Measurements from ENCODE around the gene NDUFB11. TPM values are rescaled to one million over a fixed set of nuclear protein-coding genes. Genes with fewer than 3 reads are reported as not detected.

The NDUFB11 gene
- total and polyA plus RNA-seq, 2 donors (not counting 3 experiments of a cell fraction or from before 2014, with no cell fraction given), result 65.2 to 88.0 TPM

DNA sequence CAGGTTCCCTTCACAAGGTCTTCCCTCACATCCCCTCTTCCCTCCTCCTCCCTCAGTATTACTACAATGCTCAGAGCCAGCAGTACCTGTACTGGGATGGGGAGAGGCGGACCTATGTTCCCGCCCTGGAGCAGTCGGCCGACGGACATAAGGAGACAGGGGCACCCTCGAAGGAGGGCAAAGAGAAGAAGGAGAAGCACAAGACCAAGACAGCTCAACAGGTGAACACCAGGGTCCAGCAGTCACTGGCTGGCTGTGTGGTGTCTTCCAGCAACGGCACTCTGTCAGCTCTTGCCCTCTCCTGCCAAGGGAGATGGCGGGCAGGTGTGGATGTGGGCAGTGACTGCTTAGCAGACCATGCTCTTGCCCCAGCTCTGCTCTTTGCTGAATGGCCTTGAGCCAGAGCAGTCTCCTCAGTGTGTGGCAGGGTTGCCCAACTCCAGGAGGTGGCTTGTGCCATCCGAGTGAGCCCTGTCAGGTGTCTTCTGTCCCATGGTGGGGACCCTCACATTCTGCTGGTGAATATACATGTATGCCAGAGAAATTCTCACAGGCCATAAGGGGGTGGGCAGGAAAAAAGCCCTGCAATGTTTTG is 37.7 kb upstream of the NDUFB11 start:
- no peaks in the 10 kb centered on the region for H3K79me2 ChIP-seq (ENCODE audit: control insufficient read depth, insufficient read depth, low read length)
- H3K36me3 ChIP-seq (ENCODE audit: control insufficient read depth in 2 of 2, extremely low read depth in 1 of 2, insufficient read depth in 2 of 2, low read length in 2 of 2), result peaks cover 0 to 44% of the 10 kb centered on the region in 2 experiments
- ChIA-PET CTCF (no interaction called here), POLR2A (no interaction called here)
- no peaks in the 10 kb centered on the region for H3K4me1 ChIP-seq (ENCODE audit: control insufficient read depth, extremely low read depth, insufficient read depth, low read length)
- H3K9ac ChIP-seq (replicated peaks; ENCODE audit: extremely low read depth, insufficient read depth, low read length), result no peak overlapping the region
- H3K27ac ChIP-seq (ENCODE audit: insufficient read depth, low read depth, low read length), result no peak overlapping the region
- H3K27me3 ChIP-seq (ENCODE audit: control insufficient read depth in 2 of 2, insufficient read depth in 2 of 2, low read length in 2 of 2), result no peaks in the 10 kb centered on the region
- H4K20me1 ChIP-seq (replicated peaks; ENCODE audit: control insufficient read depth, extremely low read depth, insufficient read depth, low read length), result no peaks in the 10 kb centered on the region
- no peak overlapping the region for H3K4me3 ChIP-seq (replicated peaks in 1 of 3; ENCODE audit: insufficient read depth in 1 of 3, low read depth in 1 of 3, low read length in 3 of 3)
- no peak overlapping the region for H2AFZ ChIP-seq (ENCODE audit: low read depth, low read length)
- dilution Hi-C loops (cut with MboI; ENCODE audit: extremely low pct_ligation_motif_present, low sequenced_read_pairs), result no loop called here
- H3K4me2 ChIP-seq (ENCODE audit: insufficient read depth, low read length), result no peak overlapping the region
- no peaks in the 10 kb centered on the region for H3K9me3 ChIP-seq (replicated peaks; ENCODE audit: control insufficient read depth, insufficient read depth, low read length)
- intact Hi-C loops (cut with micrococcal nuclease), result no loop called here
- TF ChIP-seq, protein P1, sequence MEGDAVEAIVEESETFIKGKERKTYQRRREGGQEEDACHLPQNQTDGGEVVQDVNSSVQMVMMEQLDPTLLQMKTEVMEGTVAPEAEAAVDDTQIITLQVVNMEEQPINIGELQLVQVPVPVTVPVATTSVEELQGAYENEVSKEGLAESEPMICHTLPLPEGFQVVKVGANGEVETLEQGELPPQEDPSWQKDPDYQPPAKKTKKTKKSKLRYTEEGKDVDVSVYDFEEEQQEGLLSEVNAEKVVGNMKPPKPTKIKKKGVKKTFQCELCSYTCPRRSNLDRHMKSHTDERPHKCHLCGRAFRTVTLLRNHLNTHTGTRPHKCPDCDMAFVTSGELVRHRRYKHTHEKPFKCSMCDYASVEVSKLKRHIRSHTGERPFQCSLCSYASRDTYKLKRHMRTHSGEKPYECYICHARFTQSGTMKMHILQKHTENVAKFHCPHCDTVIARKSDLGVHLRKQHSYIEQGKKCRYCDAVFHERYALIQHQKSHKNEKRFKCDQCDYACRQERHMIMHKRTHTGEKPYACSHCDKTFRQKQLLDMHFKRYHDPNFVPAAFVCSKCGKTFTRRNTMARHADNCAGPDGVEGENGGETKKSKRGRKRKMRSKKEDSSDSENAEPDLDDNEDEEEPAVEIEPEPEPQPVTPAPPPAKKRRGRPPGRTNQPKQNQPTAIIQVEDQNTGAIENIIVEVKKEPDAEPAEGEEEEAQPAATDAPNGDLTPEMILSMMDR (IDR thresholded peaks at IDR 0.05; ENCODE audit: extremely low read depth in 1 of 2, insufficient read depth in 1 of 2, low read depth in 1 of 2, low read length in 2 of 2), result no peak
- TF ChIP-seq EZH2 (IDR thresholded peaks at IDR 0.05; ENCODE audit: borderline replicate concordance, low read depth, low read length, severe bottlenecking) (no peak), GATA2 (IDR thresholded peaks at IDR 0.05; ENCODE audit: insufficient read depth, insufficient read length, low read depth, low read length) (no peak), POLR2AphosphoS5 (IDR thresholded peaks at IDR 0.05; ENCODE audit: insufficient read depth, low read depth, low read length) (no peak), FOS (IDR thresholded peaks at IDR 0.05; ENCODE audit: borderline replicate concordance, insufficient read depth, low read length) (no peak), MYC (IDR thresholded peaks at IDR 0.05; ENCODE audit: low read depth, low read length) (no peak), JUN (IDR thresholded peaks at IDR 0.05; ENCODE audit: borderline replicate concordance, insufficient read depth, insufficient read length, low read depth) (no peak), POLR2A (IDR thresholded peaks at IDR 0.05; ENCODE audit: low read depth, low read length) (no peak)
- TF ChIP-seq, protein P2, sequence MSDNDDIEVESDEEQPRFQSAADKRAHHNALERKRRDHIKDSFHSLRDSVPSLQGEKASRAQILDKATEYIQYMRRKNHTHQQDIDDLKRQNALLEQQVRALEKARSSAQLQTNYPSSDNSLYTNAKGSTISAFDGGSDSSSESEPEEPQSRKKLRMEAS (IDR thresholded peaks at IDR 0.05; ENCODE audit: insufficient read depth, insufficient read length), result no peak
- H3K9me1 ChIP-seq (replicated peaks; ENCODE audit: control insufficient read depth, extremely low read depth, insufficient read depth, low read length), result no peaks in the 10 kb centered on the region
- FAIRE-seq (no peak), DNase-seq (ENCODE audit: low read depth, low spot score) (no peak)
- BruUV-seq (replicated peaks), result no TSS peak
